Endothelial cell (in vitro differentiated cells): Measurements from ENCODE around the gene CLEC4A. TPM values are rescaled to one million over a fixed set of nuclear protein-coding genes. Genes with fewer than 3 reads are reported as not detected.
"Not testable (repeated sequence)": the region's sequence is repeated elsewhere in the genome, so short reads cannot be mapped to it uniquely, and the experiment has no call there.

Source experiments
- DNase-seq: peaks from one replicate; pipeline ENCODE4 v3.0.0; 2021; ENCODE audit warnings: low spot score
- H3K27ac Mint-ChIP-seq: one replicate; pipeline ENCODE4 v1.8.0; 2021; ENCODE audit warnings: mixed read lengths, inconsistent platforms; ENCODE audit not compliant: unreplicated experiment
- H3K27me3 Mint-ChIP-seq: one replicate; pipeline ENCODE4 v1.8.0; 2021; ENCODE audit warnings: mild to moderate bottlenecking, moderate library complexity, mixed read lengths, inconsistent platforms; ENCODE audit not compliant: unreplicated experiment
- H3K36me3 Mint-ChIP-seq: one replicate; pipeline ENCODE4 v1.8.0; 2021; ENCODE audit warnings: mild to moderate bottlenecking, low read depth, mixed read lengths, inconsistent platforms; ENCODE audit not compliant: unreplicated experiment
- H3K4me1 Mint-ChIP-seq: one replicate; pipeline ENCODE4 v1.8.0; 2021; ENCODE audit warnings: mild to moderate bottlenecking, mixed read lengths, inconsistent platforms; ENCODE audit not compliant: unreplicated experiment
- H3K4me3 Mint-ChIP-seq: one replicate; pipeline ENCODE4 v1.8.0; 2021; ENCODE audit warnings: mild to moderate bottlenecking, mixed read lengths, inconsistent platforms; ENCODE audit not compliant: unreplicated experiment
- H3K9me3 Mint-ChIP-seq: one replicate; pipeline ENCODE4 v1.8.0; 2021; ENCODE audit warnings: mixed read lengths, inconsistent platforms; ENCODE audit not compliant: unreplicated experiment
- total RNA-seq: library from RNA; stranded (reverse); fragmentation: NEBNext Ultra II Directional; extraction: Animal tissue kit (Norgen Biotek cat#: 25700); gene quantifications from one replicate; pipeline ENCODE4 v1.2.1, GENCODE V29; 2021; ENCODE audit not compliant: unreplicated experiment
- TF ChIP-seq, protein P1 (sequence below): fragments of 200-600 bp; sonication (generic); IDR thresholded peaks from one replicate; pipeline ENCODE4 v1.5.0; 2021; ENCODE audit warnings: antibody characterized with exemption; ENCODE audit not compliant: unreplicated experiment

Gene CLEC4A
- total RNA-seq, 1 donor from 2014 or later = 0.82 TPM

- Mint-ChIP-seq H3K27ac (no peak overlapping the region), H3K4me3 (no peak overlapping the region), H3K4me1 (peaks cover 22% of the 10 kb centered on the region), H3K36me3 (no peaks in the 10 kb centered on the region), H3K27me3 (peaks cover 3% of the 10 kb centered on the region), H3K9me3 (no peaks in the 10 kb centered on the region)
- DNase-seq = no peak
- TF ChIP-seq, protein P1, sequence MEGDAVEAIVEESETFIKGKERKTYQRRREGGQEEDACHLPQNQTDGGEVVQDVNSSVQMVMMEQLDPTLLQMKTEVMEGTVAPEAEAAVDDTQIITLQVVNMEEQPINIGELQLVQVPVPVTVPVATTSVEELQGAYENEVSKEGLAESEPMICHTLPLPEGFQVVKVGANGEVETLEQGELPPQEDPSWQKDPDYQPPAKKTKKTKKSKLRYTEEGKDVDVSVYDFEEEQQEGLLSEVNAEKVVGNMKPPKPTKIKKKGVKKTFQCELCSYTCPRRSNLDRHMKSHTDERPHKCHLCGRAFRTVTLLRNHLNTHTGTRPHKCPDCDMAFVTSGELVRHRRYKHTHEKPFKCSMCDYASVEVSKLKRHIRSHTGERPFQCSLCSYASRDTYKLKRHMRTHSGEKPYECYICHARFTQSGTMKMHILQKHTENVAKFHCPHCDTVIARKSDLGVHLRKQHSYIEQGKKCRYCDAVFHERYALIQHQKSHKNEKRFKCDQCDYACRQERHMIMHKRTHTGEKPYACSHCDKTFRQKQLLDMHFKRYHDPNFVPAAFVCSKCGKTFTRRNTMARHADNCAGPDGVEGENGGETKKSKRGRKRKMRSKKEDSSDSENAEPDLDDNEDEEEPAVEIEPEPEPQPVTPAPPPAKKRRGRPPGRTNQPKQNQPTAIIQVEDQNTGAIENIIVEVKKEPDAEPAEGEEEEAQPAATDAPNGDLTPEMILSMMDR = no peak
These were observed 44.5 kb upstream of the CLEC4A start for GRCh38 chr12:8078916-8079315.

- TF ChIP-seq, protein P1 = no peak
- Mint-ChIP-seq H3K27me3 (peaks cover 3% of the 10 kb centered on the region), H3K27ac (no peak overlapping the region), H3K4me3 (no peak overlapping the region), H3K36me3 (no peaks in the 10 kb centered on the region), H3K4me1 (peaks cover 25% of the 10 kb centered on the region), H3K9me3 (no peaks in the 10 kb centered on the region)
- no peak for DNase-seq
These were observed 43.3 kb upstream of the CLEC4A start for GRCh38 chr12:8080120-8080519.

DNA sequence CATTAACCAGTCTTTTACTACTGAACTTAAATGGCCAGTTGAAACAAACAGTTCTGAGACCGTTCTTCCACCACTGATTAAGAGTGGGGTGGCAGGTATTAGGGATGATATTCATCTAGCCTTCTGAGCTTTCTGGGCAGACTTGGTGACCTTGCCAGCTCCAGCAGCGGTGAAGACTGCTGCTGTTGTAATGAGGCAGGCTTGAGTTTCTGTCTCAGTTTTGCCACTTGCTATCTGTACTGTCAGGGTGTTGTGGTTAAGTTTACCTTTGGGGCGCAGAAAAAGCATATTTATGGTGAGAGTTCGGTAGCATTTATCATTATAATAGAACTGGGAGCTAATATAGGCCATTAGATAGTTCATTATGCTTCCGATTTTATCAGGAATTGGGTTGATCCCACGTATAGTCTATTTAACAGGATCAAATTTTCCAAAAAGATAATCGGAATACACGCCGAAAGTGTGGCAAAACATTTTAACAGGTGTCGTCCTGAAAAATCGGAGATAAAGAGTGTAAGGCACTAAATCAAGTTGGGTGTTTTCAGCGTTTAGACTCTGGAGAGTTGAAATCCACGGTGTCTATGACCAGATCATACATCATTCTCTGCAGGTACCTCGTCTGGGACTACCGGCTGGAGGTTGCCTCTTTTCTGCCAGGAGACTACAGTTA is 42.0 kb upstream of the CLEC4A start:
- H3K9me3 Mint-ChIP-seq = no peaks in the 10 kb centered on the region
- H3K36me3 Mint-ChIP-seq = no peaks in the 10 kb centered on the region
- DNase-seq = no peak
- peaks cover 25% of the 10 kb centered on the region for H3K4me1 Mint-ChIP-seq
- peak overlapping the region; percentile 99 for H3K4me3 Mint-ChIP-seq
- peak overlapping the region; percentile 70 for H3K27ac Mint-ChIP-seq
- TF ChIP-seq, protein P1 = no peak
- H3K27me3 Mint-ChIP-seq = peaks cover 3% of the 10 kb centered on the region

- Mint-ChIP-seq H3K27ac (peak overlapping the region; percentile 70), H3K9me3 (no peaks in the 10 kb centered on the region), H3K4me3 (peak overlapping the region; percentile 99), H3K36me3 (no peaks in the 10 kb centered on the region), H3K27me3 (peaks cover 3% of the 10 kb centered on the region), H3K4me1 (peaks cover 19% of the 10 kb centered on the region)
- TF ChIP-seq, protein P1 = no peak
- no peak for DNase-seq
These were observed 40.7 kb upstream of the CLEC4A start for GRCh38 chr12:8082808-8083100.

DNA sequence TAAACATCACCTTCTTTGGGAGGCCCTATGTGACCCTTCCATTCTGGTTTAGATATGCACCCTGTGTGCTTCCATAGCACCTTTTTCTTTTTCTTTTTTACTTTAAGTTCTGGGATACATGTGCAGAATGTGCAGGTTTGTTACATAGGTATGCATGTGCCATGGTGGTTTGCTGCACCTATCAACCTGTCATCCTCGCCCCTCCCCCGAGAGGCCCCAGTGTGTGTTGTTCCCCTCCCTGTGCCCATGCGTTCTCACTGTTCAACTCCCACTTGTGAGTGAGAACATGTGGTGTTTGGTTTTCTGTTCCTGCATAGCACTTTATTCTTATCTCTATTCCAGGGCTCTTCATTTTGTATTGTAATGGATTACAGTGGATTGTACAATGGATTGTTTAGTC is 39.1 kb upstream of the CLEC4A start:
- not testable (repeated sequence) for H3K27ac Mint-ChIP-seq, H3K36me3 Mint-ChIP-seq, H3K9me3 Mint-ChIP-seq, DNase-seq, H3K27me3 Mint-ChIP-seq, H3K4me3 Mint-ChIP-seq
- peaks cover 16% of the 10 kb centered on the region for H3K4me1 Mint-ChIP-seq
